Heart left ventricle (tissue), 16 donors: Measurements from ENCODE around the gene PXMP4. TPM values are rescaled to one million over a fixed set of nuclear protein-coding genes. Genes with fewer than 3 reads are reported as not detected.

Experiments used
- ATAC-seq, 4 donors: fragments of 200-7000 bp; cut with Tn5 transposase; one replicate each; pipeline ENCODE4 v1.9.1; 2020 to 2022; ENCODE audit warnings: moderate library complexity in 4 of 4, mild to moderate bottlenecking in 3 of 4, moderate number of reproducible peaks in 1 of 4
- DNase-seq, 5 donors: peaks; one replicate each; pipeline ENCODE4 v3.0.0-alpha.2; 2020
- H3K27ac ChIP-seq, 12 donors: fragments of 200-600 bp; sonication (generic) in 4 of 12; one replicate each; pipeline versions ENCODE4 v1.5.0 to v1.8.0; 2016 to 2022; ENCODE audit warnings: mild to moderate bottlenecking in 2 of 12
- H3K27me3 ChIP-seq, 9 donors: fragments of 200-600 bp; sonication (generic) in 2 of 9; one replicate each; pipeline versions ENCODE4 v1.5.1 to v1.8.0; 2016 to 2022; ENCODE audit warnings: mild to moderate bottlenecking in 3 of 9
- H3K36me3 ChIP-seq, 9 donors: fragments of 200-600 bp; sonication (generic) in 2 of 9; one replicate each; pipeline versions ENCODE4 v1.5.0 to v1.8.0; 2018 to 2022; ENCODE audit warnings: mild to moderate bottlenecking in 2 of 9
- H3K4me1 ChIP-seq, 12 donors: fragments of 200-600 bp; sonication (generic) in 4 of 12; one replicate each; pipeline versions ENCODE4 v1.5.0 to v1.8.0; 2016 to 2022; ENCODE audit warnings: mild to moderate bottlenecking in 3 of 12
- H3K4me3 ChIP-seq, 12 donors: fragments of 200-600 bp; sonication (generic) in 4 of 12; one replicate each; pipeline versions ENCODE4 v1.5.0 to v1.8.0; 2017 to 2022; ENCODE audit warnings: mild to moderate bottlenecking in 9 of 12, moderate library complexity in 4 of 12
- H3K9me3 ChIP-seq, 12 donors: fragments of 200-600 bp; sonication (generic) in 4 of 12; one replicate each; pipeline versions ENCODE4 v1.5.0 to v1.8.0; 2016 to 2022; ENCODE audit warnings: mild to moderate bottlenecking in 1 of 12
- CTCF ChIP-seq, 12 donors: fragments of 200-600 bp; sonication (generic) in 4 of 12; IDR thresholded peaks; one replicate each; pipeline versions ENCODE4 v1.5.0 to v1.8.0; 2018 to 2022; ENCODE audit warnings: antibody characterized with exemption in 12 of 12, mild to moderate bottlenecking in 5 of 12
- POLR2A ChIP-seq, 2 donors: fragments of 450-650 bp; IDR thresholded peaks; one replicate each; pipeline ENCODE4 v1.6.1; 2017; ENCODE audit warnings: antibody characterized with exemption in 2 of 2, mild to moderate bottlenecking in 2 of 2, moderate library complexity in 2 of 2
- WGBS, 4 donors: extraction: QIAGEN DNeasy Blood & Tissue Kit in 2 of 4; methylation state at CpG; one replicate each; pipeline versions ENCODE4 v1.1.5 to v1.1.7; 2013 to 2018; 5-methylcytosine and 5-hydroxymethylcytosine counted together
- intact Hi-C, 10 donors: fragments of 100-400 bp; cut with DNase I; formaldehyde crosslinking; loops; one replicate each; pipeline versions ENCODE4 v1.11.1 to v1.14.2; 2022
- polyA plus RNA-seq, 2 donors: library from polyadenylated mRNA; stranded (reverse); fragments of 200-250 nt; gene quantifications; one replicate each; pipeline ENCODE4 v1.2.3, GENCODE V29; 2013
- total RNA-seq, 9 donors: library from RNA; depleted of rRNA in 2 of 9; stranded (reverse); fragments of >200 nt in 2 of 9; fragmentation: NEBNext Ultra II Directional in 3 of 9; extraction: Animal tissue kit (Norgen Biotek cat#: 25700) in 3 of 9; gene quantifications; one replicate each; pipeline versions ENCODE4 v1.1.0 to v1.2.4, GENCODE V29; 2016 to 2023
- donor health status: ischemic (EF 13 %, LVEDD 7.1; RV severe dilation, severe dysfunction).
- donor health status: healthy with polysubstance abuse.
- donor health status: DM: no; HTN: yes; CAD: no.
- donor health status: DM: no; HTN: no; CAD: no.
- donor health status: ischemic (EF 25% LVEDD 6.9; RV normal size, moderate dysfunction).
- donor health status: ischemic (EF 25% LVEDD 5.7; RV mildly dilated, moderate dysfunction).
- donor health status: healthy.
- donor health status: DM: yes; HTN: yes; CAD: no.
- donor health status: ischemic (EF 35%, LVEDD 5.7; RV mildly dilated, moderate dysfunction).
- donor health status: nonischemic (EF 11% LVEDD 7.7; RV severe dilation, severe dysfunction).
- donor health status: DM: yes; HTN: yes; CAD: no.
- donor health status: PGD.
- donor health status: ischemic (EF 29% LVEDD 5.4; RV normal size, mild dysfunction).
- donor health status: nonischemic (EF 23%, LVEDD 6.1; RV moderate dilation, normal function).

The PXMP4 gene
- total and polyA plus RNA-seq, 11 donors: 5.0 to 13.0 (median 10.2) TPM

- Histone ChIP-seq H3K4me3 (no peak overlapping the region), H3K27ac (no peak overlapping the region), H3K27me3 (no peaks in the 10 kb centered on the region), H3K9me3 (no peaks in the 10 kb centered on the region), H3K4me1 (peaks cover 0 to 24% (median 18%) of the 10 kb centered on the region in 12 donors), H3K36me3 (no peaks in the 10 kb centered on the region)
- DNase-seq (no peak), ATAC-seq (no peak)
- 74 to 84% (median 77%) methylated on average over 4 of the region's 4 CpGs for WGBS, 4 donors
- TF ChIP-seq POLR2A (IDR thresholded peaks at IDR 0.05) (no peak), CTCF (IDR thresholded peaks at IDR 0.05) (no peak)
- intact Hi-C loops: loop anchor here in 1 of 10 donors (5.0 kb wide), 1 partner anchor 37 kb away; no protein-coding TSS in a partner anchor
Measured at GRCh38 chr20:33729101-33729500, 9.0 kb upstream of the PXMP4 start.

- Histone ChIP-seq H3K27ac (no peak overlapping the region), H3K27me3 (no peaks in the 10 kb centered on the region), H3K9me3 (no peaks in the 10 kb centered on the region), H3K36me3 (no peaks in the 10 kb centered on the region), H3K4me1 (peaks cover 0 to 18% (median 12%) of the 10 kb centered on the region in 12 donors), H3K4me3 (no peak overlapping the region)
- no peak for DNase-seq
- 84 to 89% (median 87%) methylated on average over 2 of the region's 2 CpGs for WGBS, 4 donors
- ATAC-seq: no peak
- no peak for TF ChIP-seq POLR2A (IDR thresholded peaks at IDR 0.05)
- intact Hi-C loops: loop anchor here in 1 of 10 donors (5.0 kb wide), 1 partner anchor 36 kb away; no protein-coding TSS in a partner anchor
Measured at GRCh38 chr20:33728463-33728862, 8.4 kb upstream of the PXMP4 start.

DNA sequence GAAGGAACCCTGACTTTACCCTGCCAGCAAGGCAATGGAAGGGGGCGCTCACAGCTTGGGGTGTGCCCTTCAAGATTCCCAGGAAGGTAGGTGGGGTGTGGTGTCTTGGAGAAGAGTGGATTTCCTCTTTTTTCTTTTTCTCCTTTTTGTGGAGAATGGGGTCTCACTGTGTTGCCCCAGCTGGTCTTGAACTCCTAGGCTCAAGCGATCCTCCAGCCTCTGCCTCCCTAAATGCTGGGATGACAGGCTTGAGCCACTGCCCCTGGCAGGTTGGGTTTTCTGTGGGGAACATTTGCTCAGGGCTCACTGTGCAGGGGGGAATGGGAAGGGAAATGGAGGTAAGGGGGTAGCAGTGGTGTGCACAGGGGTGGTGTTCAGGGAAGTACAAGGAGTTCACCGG is 7.7 kb upstream of the PXMP4 start:
- H3K9me3 ChIP-seq: no peaks in the 10 kb centered on the region
- ATAC-seq (no peak), DNase-seq (no peak)
- peaks cover 0 to 13% (median 8%) of the 10 kb centered on the region in 12 donors for H3K4me1 ChIP-seq
- WGBS, 4 donors: 92 to 93% (median 92%) methylated on average over 3 of the region's 3 CpGs
- H3K27me3 ChIP-seq: no peaks in the 10 kb centered on the region
- no peak for TF ChIP-seq CTCF (IDR thresholded peaks at IDR 0.05)
- TF ChIP-seq POLR2A (IDR thresholded peaks at IDR 0.05): no peak
- intact Hi-C loops: loop anchor here in 1 of 10 donors (5.0 kb wide), 1 partner anchor 36 kb away; no protein-coding TSS in a partner anchor
- H3K27ac ChIP-seq: no peak overlapping the region
- no peak overlapping the region for H3K4me3 ChIP-seq
- no peaks in the 10 kb centered on the region for H3K36me3 ChIP-seq

GRCh38 chr20:33727115-33727479 is 7.0 kb upstream of the PXMP4 start:
- no peak overlapping the region for H3K4me3 ChIP-seq
- H3K27ac ChIP-seq: no peak overlapping the region
- 89 to 94% (median 92%) methylated on average over 5 of the region's 5 CpGs for WGBS, 4 donors
- H3K9me3 ChIP-seq: no peaks in the 10 kb centered on the region
- H3K27me3 ChIP-seq: no peaks in the 10 kb centered on the region
- ATAC-seq (no peak), DNase-seq (no peak)
- H3K36me3 ChIP-seq: no peaks in the 10 kb centered on the region
- peaks cover 0 to 8% (median 5%) of the 10 kb centered on the region in 12 donors for H3K4me1 ChIP-seq
- intact Hi-C loops: loop anchor here in 1 of 10 donors (5.0 kb wide), 1 partner anchor 35 kb away; no protein-coding TSS in a partner anchor
- TF ChIP-seq CTCF (IDR thresholded peaks at IDR 0.05) (no peak), POLR2A (IDR thresholded peaks at IDR 0.05) (no peak)
